ENCODE data around the gene FBXO9. TPM values are rescaled to one million over a fixed set of nuclear protein-coding genes. Genes with fewer than 3 reads are reported as not detected.

FBXO9 gene
- polyA plus RNA-seq = 48.3 TPM

GRCh38 chr6:53065266-53066076, at the start of gene FBXO9:
FBXO9 (plus strand) TSS chr6:53065404; CDS start chr6:53065790, 386 bp downstream.
- no peaks in the 10 kb centered on the region for H3K27me3 Mint-ChIP-seq
- H3K4me3 Mint-ChIP-seq = peak within 1 kb of the TSS; percentile 96 to 100 (median 100)
- H3K4me1 Mint-ChIP-seq = peaks cover 37 to 56% (median 41%) of the 10 kb centered on the region in 3 donors
- H3K9me3 Mint-ChIP-seq = no peaks in the 10 kb centered on the region
- peak within 1 kb of the TSS; percentile 89 to 98 (median 91) for H3K27ac Mint-ChIP-seq
- no peaks in the 10 kb centered on the region for H3K36me3 Mint-ChIP-seq

- Mint-ChIP-seq H3K36me3 (peaks cover 18% of the 10 kb centered on the region), H3K4me1 (no peaks in the 10 kb centered on the region), H3K27me3 (no peaks in the 10 kb centered on the region), H3K27ac (no peak overlapping the region), H3K4me3 (no peak overlapping the region), H3K9me3 (no peaks in the 10 kb centered on the region)
These were observed 49.7 kb upstream of the FBXO9 start for GRCh38 chr6:53015486-53015885.

- H3K9me3 Mint-ChIP-seq = no peaks in the 10 kb centered on the region
- no peak overlapping the region for H3K27ac Mint-ChIP-seq
- H3K4me1 Mint-ChIP-seq = peaks cover 0 to 1% (median 0%) of the 10 kb centered on the region in 3 donors
These were observed 46.8 kb upstream of the FBXO9 start for GRCh38 chr6:53018446-53018845.

GRCh38 chr6:53020005-53020744, 45.0 kb upstream of the FBXO9 start:
- H3K27ac Mint-ChIP-seq = no peak overlapping the region
- no peaks in the 10 kb centered on the region for H3K9me3 Mint-ChIP-seq
- no peaks in the 10 kb centered on the region for H3K27me3 Mint-ChIP-seq
- no peak overlapping the region for H3K4me3 Mint-ChIP-seq
- peaks cover 7% of the 10 kb centered on the region for H3K36me3 Mint-ChIP-seq
- peaks cover 0 to 1% (median 0%) of the 10 kb centered on the region in 3 donors for H3K4me1 Mint-ChIP-seq

More at GRCh38 chr6:53018446-53018845, 46.8 kb upstream of the FBXO9 start:
- Mint-ChIP-seq H3K27me3 (no peaks in the 10 kb centered on the region), H3K36me3 (peaks cover 11% of the 10 kb centered on the region), H3K4me3 (no peak overlapping the region)

- peaks cover 2% of the 10 kb centered on the region for H3K36me3 Mint-ChIP-seq
- H3K9me3 Mint-ChIP-seq = no peaks in the 10 kb centered on the region
- H3K27me3 Mint-ChIP-seq = no peaks in the 10 kb centered on the region
- no peak overlapping the region for H3K27ac Mint-ChIP-seq
- H3K4me3 Mint-ChIP-seq = no peak overlapping the region
- H3K4me1 Mint-ChIP-seq = peaks cover 0 to 1% (median 0%) of the 10 kb centered on the region in 3 donors
These were observed 41.9 kb upstream of the FBXO9 start for GRCh38 chr6:53023323-53023722.

GRCh38 chr6:53026526-53026925, 38.7 kb upstream of the FBXO9 start:
- H3K27ac Mint-ChIP-seq = no peak overlapping the region
- no peaks in the 10 kb centered on the region for H3K27me3 Mint-ChIP-seq
- no peak overlapping the region for H3K4me3 Mint-ChIP-seq
- no peaks in the 10 kb centered on the region for H3K4me1 Mint-ChIP-seq
- H3K36me3 Mint-ChIP-seq = peaks cover 11% of the 10 kb centered on the region
- H3K9me3 Mint-ChIP-seq = no peaks in the 10 kb centered on the region

GRCh38 chr6:53027131-53027718, 38.0 kb upstream of the FBXO9 start:
- no peaks in the 10 kb centered on the region for H3K27me3 Mint-ChIP-seq
- no peaks in the 10 kb centered on the region for H3K9me3 Mint-ChIP-seq
- H3K4me3 Mint-ChIP-seq = no peak overlapping the region
- peaks cover 11% of the 10 kb centered on the region for H3K36me3 Mint-ChIP-seq
- no peaks in the 10 kb centered on the region for H3K4me1 Mint-ChIP-seq
- no peak overlapping the region for H3K27ac Mint-ChIP-seq

- no peaks in the 10 kb centered on the region for H3K9me3 Mint-ChIP-seq
- H3K36me3 Mint-ChIP-seq = peaks cover 11% of the 10 kb centered on the region
- H3K4me3 Mint-ChIP-seq = no peak overlapping the region
- H3K4me1 Mint-ChIP-seq = no peaks in the 10 kb centered on the region
- no peak overlapping the region for H3K27ac Mint-ChIP-seq
- no peaks in the 10 kb centered on the region for H3K27me3 Mint-ChIP-seq
These were observed 36.7 kb upstream of the FBXO9 start for GRCh38 chr6:53028467-53028866.

- peaks cover 11% of the 10 kb centered on the region for H3K36me3 Mint-ChIP-seq
- no peak overlapping the region for H3K27ac Mint-ChIP-seq
- H3K27me3 Mint-ChIP-seq = no peaks in the 10 kb centered on the region
- H3K4me1 Mint-ChIP-seq = no peaks in the 10 kb centered on the region
- H3K9me3 Mint-ChIP-seq = no peaks in the 10 kb centered on the region
- no peak overlapping the region for H3K4me3 Mint-ChIP-seq
These were observed 35.9 kb upstream of the FBXO9 start for GRCh38 chr6:53029257-53029656.

GRCh38 chr6:53029761-53030160, 35.4 kb upstream of the FBXO9 start:
- Mint-ChIP-seq H3K4me1 (no peaks in the 10 kb centered on the region), H3K27ac (no peak overlapping the region), H3K4me3 (no peak overlapping the region), H3K9me3 (no peaks in the 10 kb centered on the region), H3K27me3 (no peaks in the 10 kb centered on the region), H3K36me3 (peaks cover 11% of the 10 kb centered on the region)

- H3K4me1 Mint-ChIP-seq = no peaks in the 10 kb centered on the region
- no peaks in the 10 kb centered on the region for H3K27me3 Mint-ChIP-seq
- H3K36me3 Mint-ChIP-seq = peaks cover 9% of the 10 kb centered on the region
- H3K27ac Mint-ChIP-seq = no peak overlapping the region
- H3K9me3 Mint-ChIP-seq = no peaks in the 10 kb centered on the region
- H3K4me3 Mint-ChIP-seq = no peak overlapping the region
These were observed 33.9 kb upstream of the FBXO9 start for GRCh38 chr6:53031281-53031680.

- peaks cover 13% of the 10 kb centered on the region for H3K36me3 Mint-ChIP-seq
- H3K27me3 Mint-ChIP-seq = no peaks in the 10 kb centered on the region
- no peak overlapping the region for H3K27ac Mint-ChIP-seq
- no peak overlapping the region for H3K4me3 Mint-ChIP-seq
- no peaks in the 10 kb centered on the region for H3K9me3 Mint-ChIP-seq
- no peaks in the 10 kb centered on the region for H3K4me1 Mint-ChIP-seq
These were observed 32.4 kb upstream of the FBXO9 start for GRCh38 chr6:53032849-53033248.

GRCh38 chr6:53033764-53034163, 31.4 kb upstream of the FBXO9 start:
- Mint-ChIP-seq H3K36me3 (peaks cover 13% of the 10 kb centered on the region), H3K4me1 (no peaks in the 10 kb centered on the region), H3K27ac (no peak overlapping the region)

GRCh38 chr6:53035549-53036213, 29.5 kb upstream of the FBXO9 start:
- Mint-ChIP-seq H3K9me3 (no peaks in the 10 kb centered on the region), H3K4me3 (no peak overlapping the region), H3K4me1 (no peaks in the 10 kb centered on the region), H3K27me3 (no peaks in the 10 kb centered on the region), H3K27ac (peak overlapping the region in 1 of 3 donors; percentile 82), H3K36me3 (peaks cover 20% of the 10 kb centered on the region)

More at GRCh38 chr6:53033764-53034163, 31.4 kb upstream of the FBXO9 start:
- Mint-ChIP-seq H3K27me3 (no peaks in the 10 kb centered on the region), H3K4me3 (no peak overlapping the region), H3K9me3 (no peaks in the 10 kb centered on the region)

GRCh38 chr6:53038141-53038540, 27.1 kb upstream of the FBXO9 start:
- Mint-ChIP-seq H3K27me3 (no peaks in the 10 kb centered on the region), H3K36me3 (peaks cover 25% of the 10 kb centered on the region), H3K4me1 (no peaks in the 10 kb centered on the region), H3K27ac (no peak overlapping the region), H3K4me3 (no peak overlapping the region), H3K9me3 (no peaks in the 10 kb centered on the region)
